Measurements from ENCODE around the gene OGFOD1.

DNA sequence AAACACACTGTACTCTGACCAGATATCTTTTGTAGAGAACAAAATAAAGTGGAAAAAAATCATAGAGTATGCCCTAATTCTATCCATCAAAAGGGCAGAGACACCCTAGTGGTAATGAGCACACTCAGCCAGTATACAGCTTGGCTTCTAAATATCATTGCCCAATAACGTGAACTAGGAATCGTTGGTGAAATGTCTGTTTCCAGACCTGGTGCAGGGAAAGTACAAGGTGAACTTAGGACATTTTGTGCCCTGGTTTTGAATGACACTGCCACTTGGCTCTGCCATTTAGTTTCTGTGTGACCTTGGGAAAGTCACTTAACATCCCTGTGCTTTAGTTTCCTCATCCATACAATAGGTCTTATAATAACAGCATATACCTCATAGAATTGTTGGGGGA is 39.7 kb upstream of the OGFOD1 start:
- TF ChIP-seq EZH2 (IDR thresholded peaks at IDR 0.05) (no peak), POLR2A (IDR thresholded peaks at IDR 0.05; ENCODE audit: borderline replicate concordance, extremely low read depth, insufficient read depth, insufficient read length) (no peak), POLR2AphosphoS5 (IDR thresholded peaks at IDR 0.05; ENCODE audit: low read depth, low read length) (no peak), SIN3A (IDR thresholded peaks at IDR 0.05; ENCODE audit: low read depth) (no peak), RAD21 (IDR thresholded peaks at IDR 0.05; ENCODE audit: low read depth) (no peak), JUND (IDR thresholded peaks at IDR 0.05) (no peak), MAX (IDR thresholded peaks at IDR 0.05) (no peak), YY1 (IDR thresholded peaks at IDR 0.05; ENCODE audit: extremely low read depth, insufficient replicate concordance, low read depth, low read length) (no peak)
- TF ChIP-seq, protein P1, sequence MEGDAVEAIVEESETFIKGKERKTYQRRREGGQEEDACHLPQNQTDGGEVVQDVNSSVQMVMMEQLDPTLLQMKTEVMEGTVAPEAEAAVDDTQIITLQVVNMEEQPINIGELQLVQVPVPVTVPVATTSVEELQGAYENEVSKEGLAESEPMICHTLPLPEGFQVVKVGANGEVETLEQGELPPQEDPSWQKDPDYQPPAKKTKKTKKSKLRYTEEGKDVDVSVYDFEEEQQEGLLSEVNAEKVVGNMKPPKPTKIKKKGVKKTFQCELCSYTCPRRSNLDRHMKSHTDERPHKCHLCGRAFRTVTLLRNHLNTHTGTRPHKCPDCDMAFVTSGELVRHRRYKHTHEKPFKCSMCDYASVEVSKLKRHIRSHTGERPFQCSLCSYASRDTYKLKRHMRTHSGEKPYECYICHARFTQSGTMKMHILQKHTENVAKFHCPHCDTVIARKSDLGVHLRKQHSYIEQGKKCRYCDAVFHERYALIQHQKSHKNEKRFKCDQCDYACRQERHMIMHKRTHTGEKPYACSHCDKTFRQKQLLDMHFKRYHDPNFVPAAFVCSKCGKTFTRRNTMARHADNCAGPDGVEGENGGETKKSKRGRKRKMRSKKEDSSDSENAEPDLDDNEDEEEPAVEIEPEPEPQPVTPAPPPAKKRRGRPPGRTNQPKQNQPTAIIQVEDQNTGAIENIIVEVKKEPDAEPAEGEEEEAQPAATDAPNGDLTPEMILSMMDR (IDR thresholded peaks at IDR 0.05 in 2 of 3, conservative IDR thresholded peaks at IDR 0.05 in 1 of 3; ENCODE audit: borderline replicate concordance in 1 of 3, insufficient read depth in 1 of 3, low read depth in 2 of 3, low read length in 2 of 3) = no peak
- TF ChIP-seq, protein P2, sequence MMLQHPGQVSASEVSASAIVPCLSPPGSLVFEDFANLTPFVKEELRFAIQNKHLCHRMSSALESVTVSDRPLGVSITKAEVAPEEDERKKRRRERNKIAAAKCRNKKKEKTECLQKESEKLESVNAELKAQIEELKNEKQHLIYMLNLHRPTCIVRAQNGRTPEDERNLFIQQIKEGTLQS (IDR thresholded peaks at IDR 0.05) = no peak

All from HCT116 (cell line).